Measurements from ENCODE around the gene SOHLH1.

The SOHLH1 gene

DNA sequence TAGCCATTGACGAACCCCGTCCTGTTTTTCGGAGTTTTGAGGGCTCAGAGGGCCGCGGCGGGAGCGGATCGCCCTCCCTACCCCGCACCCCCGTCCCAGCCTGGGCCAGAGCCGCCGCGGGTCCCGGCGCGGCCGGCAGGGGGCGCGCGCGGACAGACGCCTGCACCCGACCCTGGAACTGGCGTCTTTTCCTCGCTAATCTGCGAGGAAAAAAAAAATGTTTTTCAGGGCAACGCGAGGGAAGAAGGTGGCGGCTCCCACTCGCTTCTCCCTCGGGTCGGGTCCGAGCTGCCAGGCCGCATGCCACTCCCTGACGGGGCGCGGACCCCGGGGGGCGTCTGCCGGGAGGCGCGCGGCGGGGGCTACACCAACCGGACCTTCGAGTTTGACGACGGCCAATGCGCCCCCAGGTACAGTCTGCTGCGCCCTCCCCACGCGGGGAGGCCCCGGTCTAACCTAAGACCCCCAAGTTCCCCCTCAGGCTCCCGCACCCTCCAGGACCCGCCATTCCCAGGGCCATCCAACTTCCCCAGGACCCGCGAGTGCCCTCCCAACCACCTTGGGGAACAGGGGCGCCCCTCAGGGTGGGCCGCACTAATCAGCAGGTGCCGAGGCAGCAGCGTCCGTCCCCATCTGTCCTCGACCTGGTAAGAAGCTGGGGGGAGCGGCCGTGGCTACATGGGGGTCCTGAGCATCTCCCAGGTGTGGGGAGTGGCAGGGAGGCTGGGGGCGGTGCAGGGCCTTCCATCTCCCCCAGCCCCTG, 2.9 kb upstream of the SOHLH1 start, which contains the start of gene KCNT1:
TSS of gene KCNT1 (plus strand) at position 227 of the 763 bp plus-strand sequence. CDS start at position 301, 74 bp downstream.
- peak; percentile 37 for DNase-seq (ENCODE audit: low spot score)

DNA sequence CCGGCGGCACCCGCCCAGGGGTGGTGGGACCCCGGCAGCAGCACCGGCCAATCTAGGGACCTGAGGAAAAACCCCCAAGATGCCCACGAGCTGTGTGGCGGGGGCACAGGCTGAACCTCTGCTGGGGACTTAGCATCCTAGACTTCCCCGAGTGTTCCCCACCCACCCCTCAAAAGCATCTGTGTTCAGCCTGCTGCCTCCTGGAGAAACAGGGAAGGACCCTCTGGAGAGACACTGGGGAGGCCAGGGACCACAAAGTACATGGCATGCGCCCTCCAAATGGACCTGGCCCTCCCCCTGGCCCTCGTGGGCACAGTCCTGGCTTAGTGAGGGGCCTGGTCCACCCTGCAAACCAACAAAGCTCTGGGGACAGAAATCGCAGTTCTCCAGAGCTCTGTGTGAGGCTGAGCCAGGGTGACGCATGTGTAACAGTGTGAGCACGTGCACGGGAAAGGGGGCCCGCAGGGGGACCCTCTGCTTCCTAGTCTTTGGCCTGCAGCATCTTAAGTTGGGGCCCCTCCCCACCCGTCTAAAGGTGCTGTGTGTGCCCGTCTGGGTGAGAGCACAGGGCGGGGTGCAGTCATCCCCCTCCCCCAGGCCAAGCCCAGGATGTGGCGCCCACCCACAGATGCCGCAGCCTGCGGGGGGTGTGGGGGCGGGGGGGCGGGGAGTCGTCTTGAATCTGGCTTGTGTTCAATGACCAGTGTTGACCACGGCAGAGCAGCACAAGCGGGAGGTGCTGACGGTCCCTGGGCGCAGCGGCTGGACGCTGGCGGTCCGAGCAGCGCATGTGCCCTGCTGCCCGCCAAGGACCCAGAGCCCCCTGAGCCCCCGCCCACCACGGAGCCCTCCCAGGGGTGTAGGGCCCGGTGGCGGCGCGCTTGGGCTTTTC, 2.0 kb upstream of the SOHLH1 start:
- no peak for DNase-seq (ENCODE audit: low spot score)

DNA sequence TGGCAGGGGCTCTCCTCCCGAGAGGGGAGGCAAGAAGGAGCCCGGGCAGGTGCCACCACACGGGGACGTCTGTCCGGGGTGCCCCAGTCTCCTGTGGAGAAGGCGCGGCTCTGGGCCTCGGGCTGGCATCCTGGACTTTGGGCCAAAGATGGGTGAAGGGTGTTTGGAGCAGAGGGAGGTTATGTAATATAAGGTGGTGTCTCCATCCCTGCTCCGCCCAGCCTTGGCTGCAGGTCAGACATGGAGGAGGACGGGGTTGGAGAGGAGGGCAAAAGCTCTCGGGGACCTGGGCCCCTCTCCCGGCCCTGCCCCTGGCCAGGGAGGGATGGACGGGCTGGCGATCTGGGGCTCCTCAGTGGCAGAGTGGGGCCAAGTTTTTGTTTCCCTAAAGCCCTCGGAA, 1.2 kb upstream of the SOHLH1 start:
- DNase-seq (ENCODE audit: low spot score) = no peak

DNA sequence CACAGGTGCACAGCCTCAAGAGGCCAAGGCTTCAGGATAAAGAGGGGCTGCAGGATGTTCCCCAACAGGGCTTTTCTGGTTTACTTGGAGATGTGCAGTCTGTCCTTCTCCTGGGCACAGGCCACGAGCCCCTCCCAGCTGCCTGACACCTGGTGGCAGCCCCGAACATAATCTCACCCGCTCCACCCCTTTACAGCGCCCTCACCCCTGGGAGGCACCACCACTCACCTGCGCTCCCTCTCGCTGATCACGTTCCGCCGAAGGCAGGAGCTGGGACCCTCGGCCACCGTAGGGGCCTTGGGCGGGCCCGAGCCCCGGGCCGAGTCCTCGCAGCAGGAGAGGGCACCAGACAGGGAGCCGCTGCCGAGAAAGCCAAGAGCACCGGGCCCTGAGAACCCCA, 514 bp downstream of the SOHLH1 start:
- no peak for DNase-seq (ENCODE audit: low spot score)

DNA sequence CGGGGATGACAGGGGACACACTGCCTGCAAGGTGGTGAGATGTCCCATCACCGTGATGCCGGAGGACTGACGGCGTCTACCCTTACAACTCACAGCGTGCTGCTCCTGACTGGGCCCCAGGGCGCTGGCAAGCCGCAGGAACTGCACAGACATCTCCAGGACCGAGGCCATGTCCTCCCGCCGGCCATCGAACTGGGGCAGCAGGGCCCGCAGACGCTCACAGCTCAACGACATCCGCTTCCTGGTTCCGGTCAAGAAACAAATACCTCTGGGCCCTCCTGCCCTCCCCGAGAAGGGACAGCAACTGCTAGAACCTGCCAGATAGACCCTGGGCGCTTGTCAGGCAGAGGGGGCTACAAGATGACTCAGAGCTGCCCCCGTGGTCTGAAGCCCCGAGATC, 1.0 kb downstream of the SOHLH1 start:
- no peak for DNase-seq (ENCODE audit: low spot score)

DNA sequence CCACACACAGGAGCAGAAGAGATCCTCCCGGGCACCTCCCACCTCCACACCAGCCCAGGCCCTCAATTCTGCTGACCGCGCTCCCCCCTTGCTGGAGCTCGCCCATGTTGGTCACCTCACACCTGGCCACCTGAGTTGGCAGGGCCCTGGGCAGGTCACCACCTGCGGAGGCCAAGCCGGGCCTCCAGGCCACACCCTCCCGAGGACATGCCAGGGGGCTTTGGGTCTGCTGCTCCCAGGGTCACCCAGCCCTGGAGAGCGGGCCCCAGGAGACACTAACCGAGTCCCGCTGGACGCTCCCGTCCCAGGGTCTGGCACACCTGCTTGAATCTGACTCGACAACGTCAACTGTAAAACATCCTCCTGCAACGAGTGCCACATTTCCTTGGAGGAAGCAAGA, 2.1 kb downstream of the SOHLH1 start:
- no peak for DNase-seq (ENCODE audit: low spot score)

DNA sequence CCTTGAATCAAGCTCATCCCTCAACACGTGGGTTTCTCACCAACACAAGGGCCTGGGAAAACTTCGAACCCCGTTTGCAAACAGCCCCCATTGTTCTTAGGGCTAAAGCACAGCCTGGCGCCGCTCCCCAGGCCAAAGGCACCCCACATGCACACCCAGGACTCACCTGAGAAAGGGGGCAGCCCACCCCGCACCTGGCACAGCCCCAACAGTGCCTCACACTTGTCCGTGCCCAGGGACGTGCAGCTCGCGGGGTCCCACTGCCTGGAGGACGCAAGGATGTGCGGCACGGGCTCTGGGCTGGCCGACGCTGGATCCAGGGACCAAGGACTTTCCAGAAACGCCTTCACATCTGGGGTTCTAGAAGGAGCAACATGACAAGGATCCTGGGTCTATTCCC, 2.8 kb downstream of the SOHLH1 start:
- no peak for DNase-seq (ENCODE audit: low spot score)

DNA sequence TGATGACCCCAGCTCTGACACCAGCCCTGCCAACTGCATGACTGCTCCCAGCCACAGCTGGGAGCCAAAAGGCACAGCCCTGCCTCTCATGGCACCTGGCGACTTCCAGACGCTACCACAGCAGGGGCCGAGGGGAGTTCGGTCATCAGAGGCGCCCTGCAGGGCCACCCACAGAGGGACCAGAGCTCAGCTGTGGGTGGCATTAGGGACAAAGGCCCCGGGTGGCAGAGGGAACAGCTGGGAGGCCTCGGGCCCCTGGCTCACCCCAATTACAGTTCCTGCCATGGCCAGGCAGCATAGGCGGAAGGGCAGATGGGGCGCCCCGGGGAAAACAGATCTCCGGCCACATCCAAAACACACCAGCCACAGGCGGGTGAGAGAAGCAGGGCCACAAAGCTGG, 3.6 kb downstream of the SOHLH1 start:
- no peak for DNase-seq (ENCODE audit: low spot score)

DNA sequence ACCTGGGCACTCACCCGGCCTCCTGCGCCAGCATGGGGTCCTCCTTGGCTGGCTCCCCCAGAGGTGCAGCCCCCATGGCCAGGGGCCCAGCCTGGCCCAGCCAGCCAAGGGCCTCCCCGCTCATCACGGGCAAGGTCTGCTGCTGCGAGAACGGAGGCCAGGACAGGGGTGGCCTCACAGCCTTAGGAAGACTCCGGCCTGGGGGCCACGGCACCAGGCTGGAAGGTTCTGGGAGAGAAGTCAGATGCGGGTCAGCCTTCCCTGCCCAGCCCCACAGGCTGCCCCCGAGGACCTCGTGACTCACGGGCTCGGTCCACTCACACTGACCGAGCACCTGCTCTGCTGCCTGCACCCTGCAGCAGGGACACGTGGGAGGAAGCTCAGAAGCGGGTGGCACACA, 4.2 kb downstream of the SOHLH1 start:
- no peak for DNase-seq (ENCODE audit: low spot score)

DNA sequence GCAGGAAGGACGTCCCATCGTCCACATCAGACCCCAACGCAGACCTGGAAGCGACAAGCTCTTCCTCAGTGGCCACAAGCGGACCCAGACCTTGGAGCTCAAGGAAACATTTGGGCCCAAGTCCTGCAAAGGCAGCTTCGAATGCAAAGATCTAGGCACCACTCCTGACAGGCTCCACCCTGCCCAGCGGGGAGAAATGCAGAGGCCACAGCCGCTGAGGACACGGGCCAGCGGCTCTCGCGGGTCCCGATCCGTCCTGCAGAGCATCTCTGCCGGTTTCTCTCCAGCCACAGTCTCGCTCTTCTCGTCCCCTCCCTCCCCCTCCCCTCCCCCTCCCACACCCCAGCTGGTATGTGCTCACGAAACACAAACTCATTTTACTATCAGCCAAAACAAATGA, 4.9 kb downstream of the SOHLH1 start:
- no peak for DNase-seq (ENCODE audit: low spot score)

DNA sequence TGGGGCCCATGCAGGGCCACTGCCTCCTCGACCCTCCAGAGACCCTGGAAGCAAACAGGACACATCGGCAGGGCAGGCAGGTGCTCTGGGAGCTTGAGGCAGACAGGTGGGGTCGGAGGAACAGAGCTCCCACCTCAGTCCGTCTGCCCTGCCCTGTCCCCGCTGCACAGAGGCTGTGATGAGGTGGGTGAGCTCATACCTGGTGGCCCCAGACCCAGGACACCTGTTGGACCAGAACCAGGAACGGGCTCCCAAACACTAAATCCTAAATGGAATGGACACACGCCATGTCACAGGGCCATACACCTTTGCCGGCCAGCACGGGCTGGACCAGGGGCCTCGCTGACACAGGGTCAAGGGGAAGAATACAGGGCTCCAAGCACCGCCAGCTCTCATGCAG, 5.5 kb downstream of the SOHLH1 start:
- DNase-seq (ENCODE audit: low spot score) = no peak

DNA sequence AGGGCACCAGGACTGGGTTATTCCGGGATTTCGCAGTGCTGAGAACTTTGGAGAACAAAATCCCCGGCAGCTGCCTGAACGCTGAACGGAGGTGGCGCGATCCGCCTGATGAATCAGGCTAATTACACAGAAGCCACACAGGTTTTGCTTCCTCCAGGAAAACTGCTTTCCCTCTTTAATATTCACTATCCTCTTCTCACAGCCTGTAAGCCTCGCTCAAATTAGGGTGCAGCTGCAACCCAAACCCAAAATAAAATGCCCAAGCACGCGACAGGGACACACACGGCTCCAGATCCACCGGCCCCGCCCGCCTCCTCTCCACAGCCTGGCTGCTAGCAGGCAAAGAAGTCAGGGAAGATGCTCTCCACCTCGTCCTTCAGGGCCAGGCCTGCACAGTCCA, 6.0 kb downstream of the SOHLH1 start:
- no peak for DNase-seq (ENCODE audit: low spot score)

DNA sequence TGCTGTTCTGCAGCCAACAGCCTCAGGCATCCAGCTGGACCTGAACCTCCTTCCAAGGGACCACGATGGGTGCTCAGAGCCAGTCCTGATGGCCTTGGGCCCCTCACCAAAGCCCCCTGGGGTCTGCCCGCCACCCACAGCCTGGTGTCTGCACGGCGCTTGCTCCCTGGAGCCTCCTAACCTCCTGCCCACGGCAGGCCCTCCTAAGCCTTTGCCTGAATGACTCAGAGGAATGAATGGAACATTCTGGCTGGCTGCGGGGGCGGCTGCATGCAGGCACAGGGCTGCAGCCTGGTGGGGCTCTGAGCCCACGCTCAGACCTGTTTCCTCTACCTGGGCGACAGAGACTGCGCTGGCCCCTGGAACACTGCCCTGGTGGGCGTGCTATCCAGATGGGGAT, 6.9 kb downstream of the SOHLH1 start:
- peak; percentile 6 for DNase-seq (ENCODE audit: low spot score)

DNA sequence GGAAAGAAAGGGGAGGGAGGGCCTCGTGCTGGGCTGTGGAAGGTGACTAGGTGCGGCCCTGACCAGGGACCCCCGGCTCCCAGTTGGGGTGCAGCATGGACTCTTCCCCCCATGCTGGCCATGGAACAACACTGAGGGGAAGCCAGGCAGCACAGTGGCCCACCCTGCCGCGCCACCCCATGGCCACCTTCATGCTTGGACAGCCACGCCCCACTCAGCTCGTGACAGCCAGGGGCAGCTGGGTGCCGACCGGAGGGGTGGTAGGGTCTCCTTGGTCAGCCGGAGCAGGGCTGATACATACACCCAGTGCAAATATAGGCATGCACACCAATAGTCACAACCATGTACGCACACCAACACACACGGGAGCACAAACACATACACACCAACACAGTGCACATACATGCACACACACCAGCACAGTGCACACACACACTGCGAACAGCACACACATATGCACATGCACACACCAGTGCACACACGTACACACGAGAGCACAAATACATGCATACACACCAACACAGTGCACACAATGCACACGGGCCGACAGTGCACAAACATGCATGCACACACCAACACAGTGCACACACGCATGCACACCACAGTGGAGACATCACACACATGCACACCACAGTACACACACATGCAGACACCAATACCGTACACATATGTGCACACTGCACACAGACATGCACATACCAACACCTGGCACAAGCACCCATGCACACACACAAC, 8.3 kb downstream of the SOHLH1 start:
- no peak for DNase-seq (ENCODE audit: low spot score)

DNA sequence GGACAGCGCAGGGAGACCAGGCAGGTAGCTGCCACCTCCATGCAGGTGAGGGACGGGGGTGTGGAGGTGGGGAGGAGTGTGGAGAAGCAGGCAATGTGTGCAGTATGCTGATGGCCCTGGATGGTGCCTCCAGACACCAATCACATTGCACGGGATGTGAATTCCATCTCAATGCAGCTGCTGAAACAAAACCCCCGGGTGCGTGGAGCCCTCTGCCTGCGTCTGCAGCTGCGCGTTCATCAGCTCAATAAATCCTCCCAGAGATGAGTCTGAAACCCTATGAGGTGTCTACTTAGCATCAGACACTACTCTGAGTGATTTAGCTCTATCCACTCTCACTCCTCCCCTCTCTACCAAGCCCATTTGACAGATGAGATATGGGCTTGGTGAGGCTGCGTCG, 10.3 kb downstream of the SOHLH1 start:
- DNase-seq (ENCODE audit: low spot score) = no peak

DNA sequence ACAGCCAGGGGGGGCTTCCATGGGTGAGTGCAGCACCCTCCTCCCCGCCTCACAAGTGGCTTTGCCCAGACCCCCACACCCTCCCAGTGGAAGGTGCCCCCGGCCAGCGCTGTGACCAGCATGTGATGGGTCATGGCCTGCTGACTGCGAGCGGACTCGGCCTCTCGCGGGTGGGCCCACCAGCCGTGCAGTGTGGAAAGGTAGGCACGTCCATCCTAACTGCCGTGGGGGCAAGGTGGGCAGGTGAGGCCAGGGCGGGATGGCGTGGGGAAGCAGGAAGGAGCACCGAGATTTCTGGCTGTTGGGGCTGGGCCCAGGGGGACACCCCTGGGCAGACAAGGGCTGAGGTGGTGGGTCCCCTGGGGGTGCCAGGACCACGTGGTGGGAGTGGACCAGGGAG, 12.1 kb downstream of the SOHLH1 start:
- DNase-seq (ENCODE audit: low spot score) = no peak

DNA sequence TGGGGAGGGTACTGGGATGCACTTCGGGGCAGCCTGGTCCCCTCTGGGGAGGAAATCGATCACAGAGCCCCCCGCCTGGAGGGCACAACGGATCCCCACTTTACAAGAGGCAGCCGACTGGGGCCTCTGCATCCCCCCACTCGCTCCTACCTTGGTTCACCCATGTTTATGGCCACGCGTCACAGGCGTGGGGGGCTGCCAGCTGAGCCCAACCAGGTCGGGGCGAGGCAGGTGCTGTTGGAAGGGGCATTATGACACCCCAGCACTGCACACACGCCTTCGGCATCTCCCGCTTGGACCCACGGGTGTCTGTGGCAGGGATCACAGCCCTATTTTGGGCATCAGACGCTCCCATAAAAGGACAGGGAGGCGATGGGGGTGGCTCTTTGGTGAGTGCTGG, 14.6 kb downstream of the SOHLH1 start:
- no peak for DNase-seq (ENCODE audit: low spot score)

DNA sequence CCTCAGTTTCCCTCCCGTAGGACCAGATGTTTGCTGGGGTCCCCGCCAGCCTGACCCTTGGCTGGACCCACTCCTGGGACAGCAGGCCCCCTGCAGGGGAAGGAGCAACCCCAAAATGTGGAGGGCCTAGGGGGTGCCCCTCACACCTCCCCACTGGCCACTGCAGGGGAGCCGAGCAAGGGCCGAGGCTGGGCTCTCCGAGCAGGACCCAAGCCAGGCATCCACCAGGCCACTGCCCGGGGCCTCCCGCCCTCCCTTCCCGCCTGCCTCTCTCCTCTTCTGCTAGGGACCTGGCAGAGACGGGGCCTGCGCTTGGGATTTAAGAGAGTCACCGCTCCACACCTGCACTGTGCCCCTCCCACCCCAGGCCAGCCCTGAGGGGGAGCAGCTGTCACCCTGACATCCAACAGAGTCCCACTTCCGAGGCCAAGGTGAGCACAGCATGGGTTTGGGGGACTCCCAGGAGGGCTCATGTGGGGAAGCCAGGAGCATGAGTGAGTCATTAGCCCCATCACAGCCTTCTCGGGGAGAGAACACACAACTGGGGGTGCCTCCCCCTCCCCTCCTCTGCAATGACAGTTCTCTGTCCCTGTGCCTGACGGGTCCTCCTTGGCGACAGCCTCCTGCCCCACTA, 15.8 kb downstream of the SOHLH1 start:
- no peak for DNase-seq (ENCODE audit: low spot score)

DNA sequence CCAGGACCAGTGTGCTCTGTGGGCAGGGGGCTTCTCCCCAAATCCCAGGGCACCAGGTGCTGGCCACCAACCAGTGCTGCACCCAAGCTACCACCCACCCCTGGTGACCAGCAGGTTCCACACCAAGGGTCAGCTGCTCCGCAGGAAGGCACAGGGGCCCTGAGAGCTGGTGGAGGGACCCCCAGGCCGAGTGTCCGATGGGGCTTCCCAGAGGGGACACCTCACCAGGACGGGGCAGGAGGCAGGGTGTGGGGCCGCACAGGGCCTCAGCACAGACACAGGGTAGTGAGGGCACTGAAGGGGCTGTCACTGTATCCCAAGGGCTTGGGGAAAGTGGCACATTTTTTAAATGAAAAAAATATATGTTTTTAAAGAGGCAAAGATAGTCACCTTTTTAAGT, 18.1 kb downstream of the SOHLH1 start:
- no peak for DNase-seq (ENCODE audit: low spot score)

DNA sequence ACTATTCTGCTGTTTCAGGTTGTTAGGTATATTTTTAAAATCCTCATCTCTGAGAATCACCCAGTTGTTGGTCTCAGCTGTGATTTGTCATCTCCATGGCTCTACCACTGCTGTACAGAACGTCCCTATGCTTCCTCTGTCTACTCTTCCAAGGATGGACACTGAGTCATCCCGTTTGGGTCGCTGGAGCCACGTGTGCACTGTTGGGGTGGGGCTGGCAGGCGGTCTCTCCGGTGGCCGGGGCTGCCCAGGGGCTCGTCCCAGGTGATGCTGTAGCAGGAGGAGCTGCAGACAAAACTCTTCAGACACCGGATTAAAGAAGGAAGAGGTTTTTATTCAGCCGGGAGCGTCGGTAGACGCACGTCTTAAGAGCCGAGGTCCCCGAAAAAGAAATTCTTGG, 19.2 kb downstream of the SOHLH1 start:
- DNase-seq (ENCODE audit: low spot score) = no peak

DNA sequence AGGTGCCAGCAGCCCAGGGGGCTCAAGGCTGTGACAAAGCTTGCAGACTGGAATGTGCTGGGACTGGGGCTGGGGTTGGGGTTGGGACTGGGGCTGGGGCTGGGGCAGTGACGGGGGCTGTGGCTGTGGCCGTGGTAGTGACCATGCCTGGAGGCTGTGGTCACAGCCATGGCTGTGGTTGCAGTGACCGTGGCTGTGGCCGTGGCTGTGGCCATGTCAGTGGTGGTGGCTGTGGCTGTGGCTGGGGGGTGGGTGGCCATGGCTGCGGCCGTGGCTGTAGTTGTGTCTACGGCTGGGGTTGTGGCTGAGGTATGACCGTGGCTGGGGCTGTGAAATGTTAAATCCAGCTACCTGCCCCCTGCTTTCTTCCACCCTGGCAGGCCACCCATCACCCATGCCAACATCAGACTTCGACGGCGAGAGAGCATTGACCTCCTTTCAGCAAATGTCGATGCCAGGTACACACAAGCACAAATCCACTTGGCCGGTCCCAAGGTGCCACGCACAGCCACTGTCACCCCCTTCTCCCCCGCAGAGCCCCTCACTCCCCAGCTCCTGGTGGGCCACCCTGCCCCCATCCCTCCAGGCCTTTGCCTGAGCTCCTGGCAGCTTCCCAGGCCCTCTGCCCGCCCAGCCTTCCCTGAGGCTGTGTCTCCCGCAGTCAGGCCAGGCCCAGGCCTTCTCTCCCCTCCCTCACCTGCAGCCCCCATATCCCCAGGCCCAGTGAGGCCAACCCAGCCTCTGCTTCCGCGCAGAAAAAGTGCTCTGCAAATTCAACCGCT, 20.9 kb downstream of the SOHLH1 start:
- DNase-seq (ENCODE audit: low spot score) = no peak
